Measurements from ENCODE around the gene C19orf12.
A peak's percentile ranks its signal among the peaks of the same experiment; 100 is the strongest.
"Not testable (repeated sequence)": the region's sequence is repeated elsewhere in the genome, so short reads cannot be mapped to it uniquely, and the experiment has no call there.

C19orf12 gene

DNA sequence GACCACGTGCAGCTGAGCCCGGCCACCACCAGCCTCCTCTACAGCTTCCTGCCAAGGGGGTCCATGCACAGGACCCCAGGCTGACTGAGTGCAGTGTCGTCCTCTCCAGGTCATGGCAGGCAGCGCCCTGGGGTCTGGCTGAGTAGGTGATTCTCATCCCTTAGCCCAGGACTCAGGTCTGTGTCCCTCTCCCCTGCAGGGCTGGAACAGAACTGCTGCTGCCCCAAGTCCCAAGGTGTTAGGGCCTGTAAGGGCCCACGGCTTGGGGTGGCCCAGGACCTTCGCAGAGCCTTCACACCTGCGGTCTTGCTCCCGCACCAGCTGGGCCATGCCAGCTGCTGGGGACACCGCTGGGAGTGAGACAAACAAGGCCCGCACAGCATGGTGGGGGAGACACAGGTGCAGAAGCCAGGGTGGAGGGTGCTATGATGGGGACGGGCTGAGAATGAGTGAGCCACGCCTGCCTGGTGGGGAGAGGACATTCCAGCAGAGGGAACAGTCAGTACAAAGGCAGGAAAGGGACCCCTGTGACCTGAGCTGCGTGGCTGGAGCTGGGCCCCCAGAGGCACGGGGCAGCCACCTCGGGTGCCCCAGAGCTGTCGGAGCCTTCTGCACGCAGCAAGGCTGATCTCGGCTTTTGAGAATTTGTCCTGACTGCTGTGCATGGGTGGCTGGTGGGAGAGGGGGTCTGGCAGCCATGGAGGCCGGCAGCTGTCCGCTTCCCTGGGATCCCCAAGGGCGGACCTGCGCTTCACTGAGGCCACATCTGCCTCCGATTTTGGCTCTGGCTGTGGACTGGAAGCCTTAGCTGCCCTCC, 37.9 kb downstream of the C19orf12 start:
- no peak for DNase-seq (ENCODE audit: low read depth)

DNA sequence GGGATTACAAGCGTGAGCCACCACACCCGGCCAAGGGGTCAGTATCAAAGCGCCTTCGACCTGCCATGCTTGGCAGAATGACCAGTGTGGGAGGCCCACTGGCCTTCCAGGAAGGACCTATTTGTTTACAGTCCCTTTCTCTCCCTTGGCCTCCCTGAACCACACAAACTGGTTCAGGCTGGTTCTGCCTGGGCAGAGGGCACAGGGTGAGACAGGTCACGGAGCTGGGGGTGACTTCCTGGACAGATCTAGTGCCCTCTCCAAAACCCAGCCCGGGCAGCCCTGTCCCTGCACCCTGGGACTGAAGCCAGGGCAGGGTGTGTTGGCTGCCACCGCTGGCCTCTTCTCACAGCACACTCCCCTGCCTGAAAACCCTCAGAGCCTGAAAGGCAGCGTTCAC, 38.5 kb downstream of the C19orf12 start:
- no peak for DNase-seq (ENCODE audit: low read depth)

DNA sequence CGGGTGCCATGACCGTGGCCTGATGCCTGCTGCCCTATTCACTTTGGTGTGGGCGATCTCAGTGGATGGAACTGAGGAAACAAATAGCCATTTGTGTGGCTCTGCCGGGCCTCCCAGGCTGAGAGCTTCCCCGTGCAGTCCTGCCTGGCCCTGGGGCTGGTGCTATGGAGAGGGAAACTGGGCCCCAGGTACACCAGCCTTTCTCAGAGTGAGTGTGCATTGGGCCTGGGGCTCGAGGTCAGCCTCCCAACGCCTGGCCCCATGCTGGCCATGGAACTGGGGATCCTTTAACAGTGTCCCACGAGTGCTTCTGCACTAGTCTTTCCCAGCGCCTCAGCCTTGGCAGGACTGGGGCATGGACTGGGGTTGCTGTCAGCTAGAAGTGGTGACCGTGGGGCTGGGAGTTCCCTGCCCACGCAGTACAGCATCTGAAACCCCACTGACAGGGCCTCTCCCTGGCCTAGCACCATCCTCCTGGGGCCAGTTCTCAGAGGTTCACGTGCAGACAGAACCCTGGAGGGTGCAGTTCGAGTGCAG, 39.3 kb downstream of the C19orf12 start:
- no peak for DNase-seq (ENCODE audit: low read depth)

DNA sequence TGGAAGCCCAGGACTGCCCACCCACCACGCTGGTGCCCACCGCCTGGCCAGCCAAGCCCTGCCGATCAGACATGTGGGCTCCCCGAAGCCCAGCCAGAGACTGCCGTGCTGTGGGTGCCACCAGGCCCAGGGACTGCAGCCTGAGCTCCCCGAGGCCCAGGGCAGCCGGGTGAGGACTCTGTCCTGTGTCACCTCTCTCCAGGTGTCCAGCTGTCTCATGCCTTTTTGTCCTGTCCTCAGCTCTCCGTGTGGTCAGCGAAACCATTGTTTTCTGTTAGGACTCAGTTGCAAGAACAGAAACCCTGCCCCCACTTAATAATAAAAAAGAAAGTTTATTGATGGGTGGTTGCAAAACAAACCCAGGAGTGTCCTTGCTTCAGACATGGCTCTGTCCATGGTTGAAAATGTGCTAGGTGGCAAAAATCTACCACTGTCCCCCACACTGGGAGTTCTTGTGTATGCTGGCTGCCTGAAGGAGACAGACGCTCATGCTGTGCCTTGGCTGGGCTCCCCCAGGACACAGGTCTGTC, 39.9 kb downstream of the C19orf12 start:
- DNase-seq (ENCODE audit: low read depth): no peak

DNA sequence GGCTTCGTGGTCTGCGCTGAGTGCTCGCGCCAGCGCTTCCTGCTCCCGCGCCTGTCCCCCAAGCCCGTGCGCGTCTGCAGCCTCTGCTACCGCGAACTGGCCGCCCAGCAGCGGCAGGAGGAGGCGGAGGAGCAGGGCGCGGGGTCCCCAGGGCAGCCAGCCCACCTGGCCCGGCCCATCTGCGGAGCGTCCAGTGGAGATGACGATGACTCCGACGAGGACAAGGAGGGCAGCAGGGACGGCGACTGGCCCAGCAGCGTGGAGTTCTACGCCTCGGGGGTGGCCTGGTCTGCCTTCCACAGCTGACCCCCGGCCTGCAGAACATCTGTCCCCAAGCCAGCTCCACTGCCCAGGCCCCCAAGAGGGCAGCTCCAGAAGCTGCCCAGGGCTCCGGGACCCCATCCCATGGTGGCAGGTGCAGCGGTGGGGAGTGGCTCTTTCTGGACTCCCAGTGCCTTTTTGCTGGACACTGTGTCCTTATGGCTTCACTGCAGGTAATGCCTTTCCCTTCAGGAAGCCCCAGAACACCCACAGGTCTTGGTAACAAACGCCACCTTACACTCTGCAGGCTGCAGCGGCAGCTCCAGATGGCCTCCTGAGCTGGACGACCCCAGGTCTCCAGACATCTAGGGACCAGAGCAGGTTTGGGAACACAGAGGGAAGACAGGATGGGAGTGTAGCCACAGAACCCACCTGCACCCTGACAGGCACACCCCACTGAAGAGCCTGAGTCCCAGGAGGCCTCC, 40.5 kb downstream of the C19orf12 start:
- DNase-seq (ENCODE audit: low read depth): no peak

GRCh38 chr19:29673451-29674371, 41.4 kb downstream of the C19orf12 start:
- DNase-seq (ENCODE audit: low read depth): no peak

GRCh38 chr19:29672933-29673336, 42.1 kb downstream of the C19orf12 start:
- peak; percentile 82 for DNase-seq (ENCODE audit: low read depth)

GRCh38 chr19:29672319-29672932, 42.6 kb downstream of the C19orf12 start:
- no peak for DNase-seq (ENCODE audit: low read depth)

GRCh38 chr19:29671393-29672160, 43.5 kb downstream of the C19orf12 start:
- DNase-seq (ENCODE audit: low read depth): peak; percentile 80

GRCh38 chr19:29671026-29671392, 44.1 kb downstream of the C19orf12 start:
- not testable (repeated sequence) for DNase-seq (ENCODE audit: low read depth)

- no peak for DNase-seq (ENCODE audit: low read depth)
Measured at GRCh38 chr19:29670255-29670654, 44.8 kb downstream of the C19orf12 start.

DNA sequence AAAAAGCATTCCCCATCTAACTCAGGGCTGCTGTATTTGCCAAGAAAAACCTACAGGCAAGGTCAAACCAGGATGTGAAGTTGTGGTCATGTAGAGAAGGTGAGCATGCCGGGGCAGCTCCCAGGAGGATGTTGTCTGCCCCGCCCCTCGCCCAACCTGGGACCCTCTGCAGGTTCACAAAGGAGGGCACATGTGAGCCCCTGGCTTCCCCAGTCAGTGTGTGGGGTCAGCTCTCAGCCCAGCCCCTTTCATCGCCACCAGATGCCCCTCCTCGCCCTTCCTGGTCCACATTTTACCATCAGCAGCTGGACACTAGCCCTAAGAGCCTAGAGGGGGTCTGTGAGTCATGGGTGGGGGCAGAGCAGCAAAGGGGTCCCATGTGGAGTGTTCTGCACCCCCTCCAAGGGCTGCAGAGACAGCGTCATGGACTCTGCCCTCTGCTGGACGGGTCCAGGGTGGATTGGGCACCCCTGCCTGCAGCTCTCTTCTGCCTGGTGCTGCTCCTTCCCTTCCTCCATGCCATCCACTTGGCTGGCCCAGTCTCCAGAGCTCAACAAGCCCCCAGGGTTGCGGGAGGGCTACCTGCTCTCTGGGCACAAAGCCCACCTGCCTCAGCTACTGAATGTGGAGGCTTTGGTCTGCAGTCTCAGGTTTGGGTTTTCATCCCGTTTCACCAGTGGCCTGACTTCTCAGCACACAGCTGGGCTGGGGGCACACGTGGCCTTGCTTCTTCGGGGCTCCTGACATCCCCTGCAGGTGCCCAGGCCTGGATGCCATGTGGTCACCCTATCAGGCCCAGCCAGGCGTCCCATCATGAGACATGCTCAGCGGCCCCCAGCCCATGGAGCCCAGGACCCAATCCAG, 46.1 kb downstream of the C19orf12 start:
- DNase-seq (ENCODE audit: low read depth): no peak

- DNase-seq (ENCODE audit: low read depth): no peak
Measured at GRCh38 chr19:29667901-29668341, 47.1 kb downstream of the C19orf12 start.

DNA sequence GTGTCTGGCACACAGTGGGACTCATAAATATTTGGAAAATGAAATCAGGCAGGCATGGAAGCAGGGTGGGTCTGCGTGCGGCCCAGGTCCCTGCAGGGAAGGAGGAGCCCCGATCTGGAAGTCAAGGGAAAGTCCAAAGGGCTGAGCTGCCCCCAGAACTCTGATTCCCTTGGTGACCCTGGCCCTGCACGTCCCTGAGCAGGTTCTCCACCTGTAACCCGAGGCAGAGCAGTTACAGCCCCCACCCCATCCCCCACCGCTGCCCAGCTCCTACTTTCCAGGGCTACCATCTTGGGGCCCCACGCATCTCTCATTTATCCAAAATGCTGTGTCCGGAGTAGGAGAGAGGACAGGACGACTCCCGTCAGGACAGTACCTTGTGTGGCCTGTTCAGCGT, 47.7 kb downstream of the C19orf12 start:
- DNase-seq (ENCODE audit: low read depth): no peak

DNA sequence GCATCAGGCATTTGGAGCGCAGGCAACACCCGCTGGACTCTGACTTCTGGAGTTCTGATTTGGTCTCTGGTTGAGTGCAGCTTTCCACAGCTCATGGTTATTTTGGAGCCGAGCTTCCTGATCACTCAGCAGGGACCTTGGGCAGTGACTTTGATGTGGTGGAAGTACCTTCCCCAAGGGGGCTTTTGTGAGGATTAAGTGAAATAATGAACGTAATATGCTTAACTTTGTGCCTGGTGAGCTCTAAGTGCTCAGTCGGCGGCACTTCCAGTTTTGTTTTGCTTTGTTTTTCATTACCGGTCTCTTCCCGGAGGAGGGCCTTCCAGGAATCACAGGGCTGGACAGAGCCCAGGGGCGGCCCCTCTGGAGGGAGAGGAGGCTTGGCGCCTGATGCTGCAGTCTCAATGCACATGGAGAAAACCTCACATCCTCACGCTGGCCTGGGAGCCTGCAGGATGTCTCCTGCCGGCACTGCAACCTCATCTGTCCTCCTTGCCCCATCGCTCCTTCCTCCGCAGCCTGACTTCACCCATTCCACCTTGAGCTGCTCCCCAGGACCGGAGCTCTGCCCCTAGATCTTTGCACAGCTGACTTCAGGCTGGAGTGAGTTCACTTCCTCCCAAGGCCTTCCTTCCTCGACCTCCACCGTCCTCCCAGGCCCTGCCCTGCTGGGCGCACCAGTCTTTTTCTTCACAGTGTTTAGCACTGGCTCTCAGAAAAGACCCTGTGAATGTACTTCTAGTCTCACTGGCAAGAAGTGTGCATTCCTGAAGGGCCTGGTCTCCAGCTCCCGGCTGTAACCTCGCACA, 48.3 kb downstream of the C19orf12 start:
- no peak for DNase-seq (ENCODE audit: low read depth)

- DNase-seq (ENCODE audit: low read depth): no peak
Measured at GRCh38 chr19:29665826-29666577, 49.1 kb downstream of the C19orf12 start.

- peak; percentile 75 for DNase-seq (ENCODE audit: low read depth)
Measured at GRCh38 chr19:29665215-29665825, 49.7 kb downstream of the C19orf12 start, which contains the start of gene PLEKHF1. Gene PLEKHF1, plus strand, starts transcription at chr19:29665461. Its CDS starts 8,379 bp downstream, at chr19:29673840.
